ENCODE results near the gene TGFB3. TPM values are rescaled to one million over a fixed set of nuclear protein-coding genes. Genes with fewer than 3 reads are reported as not detected.
A peak's percentile ranks its signal among the peaks of the same experiment; 100 is the strongest.

Gene TGFB3
- total RNA-seq, 6 experiments from 2014 or later: 4.3 to 60.1 (median 6.5) TPM

DNA sequence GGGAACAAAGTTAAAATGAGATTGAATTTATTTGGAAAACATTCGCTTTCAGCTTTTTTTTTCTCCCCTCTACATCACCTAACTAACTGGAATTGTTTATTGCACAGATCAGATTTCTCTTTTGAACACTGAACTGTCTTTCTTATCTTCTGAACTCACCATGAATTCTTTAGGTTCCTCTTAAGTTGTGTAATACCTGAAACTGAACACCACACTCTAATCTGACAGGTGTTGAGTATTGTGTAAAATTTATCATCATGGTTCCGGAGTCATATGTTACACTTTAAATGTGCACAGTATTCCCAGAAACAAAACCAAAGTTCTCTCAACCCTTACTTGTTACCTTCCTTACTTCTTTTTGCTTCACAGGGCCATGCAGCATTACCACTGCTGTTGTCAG lies 66.8 kb downstream of the TGFB3 start:
- Histone ChIP-seq H3K27me3 (no peaks in the 10 kb centered on the region), H3K27ac (no peak overlapping the region), H3K4me1 (no peaks in the 10 kb centered on the region), H3K36me3 (no peaks in the 10 kb centered on the region), H3K9me3 (no peaks in the 10 kb centered on the region), H3K4me3 (no peak overlapping the region)
- TF ChIP-seq, protein P1, sequence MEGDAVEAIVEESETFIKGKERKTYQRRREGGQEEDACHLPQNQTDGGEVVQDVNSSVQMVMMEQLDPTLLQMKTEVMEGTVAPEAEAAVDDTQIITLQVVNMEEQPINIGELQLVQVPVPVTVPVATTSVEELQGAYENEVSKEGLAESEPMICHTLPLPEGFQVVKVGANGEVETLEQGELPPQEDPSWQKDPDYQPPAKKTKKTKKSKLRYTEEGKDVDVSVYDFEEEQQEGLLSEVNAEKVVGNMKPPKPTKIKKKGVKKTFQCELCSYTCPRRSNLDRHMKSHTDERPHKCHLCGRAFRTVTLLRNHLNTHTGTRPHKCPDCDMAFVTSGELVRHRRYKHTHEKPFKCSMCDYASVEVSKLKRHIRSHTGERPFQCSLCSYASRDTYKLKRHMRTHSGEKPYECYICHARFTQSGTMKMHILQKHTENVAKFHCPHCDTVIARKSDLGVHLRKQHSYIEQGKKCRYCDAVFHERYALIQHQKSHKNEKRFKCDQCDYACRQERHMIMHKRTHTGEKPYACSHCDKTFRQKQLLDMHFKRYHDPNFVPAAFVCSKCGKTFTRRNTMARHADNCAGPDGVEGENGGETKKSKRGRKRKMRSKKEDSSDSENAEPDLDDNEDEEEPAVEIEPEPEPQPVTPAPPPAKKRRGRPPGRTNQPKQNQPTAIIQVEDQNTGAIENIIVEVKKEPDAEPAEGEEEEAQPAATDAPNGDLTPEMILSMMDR (IDR thresholded peaks at IDR 0.05): no peak
- no peak for TF ChIP-seq POLR2A (IDR thresholded peaks at IDR 0.05)
- DNase-seq (no peak), ATAC-seq (peak in 1 of 4 donors; percentile 67)
- WGBS (ENCODE audit: insufficient coverage, low coverage, low lambda C conversion rate, missing lambda C conversion rate): 100% methylated on average over 2 of the region's 2 CpGs
- intact Hi-C loops (cut with DNase I): no loop called here

DNA sequence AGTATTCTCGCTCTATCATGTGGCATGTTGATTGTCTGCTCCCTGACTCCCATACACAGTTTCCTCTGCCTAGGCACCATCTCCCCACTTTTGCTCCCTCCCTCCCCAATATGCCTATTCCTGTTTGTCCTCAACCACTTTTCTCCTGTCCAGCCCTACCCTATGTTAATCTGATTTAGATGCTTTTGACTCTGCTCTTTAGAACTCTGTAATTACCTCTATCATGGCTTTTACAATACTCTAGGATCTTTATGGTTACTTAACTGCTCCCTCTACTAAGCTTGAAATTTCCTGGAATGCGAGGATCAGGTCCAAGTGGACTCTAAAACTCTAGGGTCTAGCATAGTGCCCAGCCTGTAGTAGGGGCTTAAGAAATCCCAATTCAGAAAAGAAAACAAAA lies 68.6 kb downstream of the TGFB3 start:
- Histone ChIP-seq H3K27me3 (no peaks in the 10 kb centered on the region), H3K9me3 (no peaks in the 10 kb centered on the region), H3K4me3 (no peak overlapping the region), H3K4me1 (no peaks in the 10 kb centered on the region), H3K27ac (no peak overlapping the region), H3K36me3 (no peaks in the 10 kb centered on the region)
- ATAC-seq (no peak), DNase-seq (no peak)
- 100% methylated on average over 2 of the region's 2 CpGs for WGBS (ENCODE audit: insufficient coverage, low coverage, low lambda C conversion rate, missing lambda C conversion rate)
- TF ChIP-seq, protein P1 (IDR thresholded peaks at IDR 0.05): no peak
- no peak for TF ChIP-seq POLR2A (IDR thresholded peaks at IDR 0.05)
- intact Hi-C loops (cut with DNase I): no loop called here

DNA sequence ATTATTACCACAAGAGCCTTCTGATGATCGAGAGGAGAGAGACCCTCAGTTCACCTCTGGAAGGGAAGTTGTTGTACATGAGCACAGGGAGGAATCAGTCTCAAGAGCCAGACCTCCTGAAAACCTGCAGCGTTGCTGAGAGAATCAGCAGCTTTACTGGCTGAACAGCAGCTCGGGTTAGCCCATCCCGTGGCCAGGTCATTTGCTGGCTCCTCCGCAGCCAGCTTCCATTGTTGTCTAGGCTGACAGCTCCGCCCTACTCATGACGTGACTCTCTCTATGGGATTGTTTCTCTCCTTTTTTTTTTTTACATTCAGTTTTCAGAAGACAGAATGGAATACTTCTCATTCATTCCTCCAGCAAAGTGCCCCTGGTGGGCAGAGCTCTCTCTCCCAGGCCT lies 69.9 kb downstream of the TGFB3 start:
- peaks cover 0 to 2% (median 0%) of the 10 kb centered on the region in 4 donors for H3K4me1 ChIP-seq
- no peak overlapping the region for H3K27ac ChIP-seq
- no peak for ATAC-seq
- no peaks in the 10 kb centered on the region for H3K27me3 ChIP-seq
- TF ChIP-seq, protein P1 (IDR thresholded peaks at IDR 0.05): no peak
- no peak for TF ChIP-seq POLR2A (IDR thresholded peaks at IDR 0.05)
- intact Hi-C loops (cut with DNase I): no loop called here
- WGBS (ENCODE audit: insufficient coverage, low coverage, low lambda C conversion rate, missing lambda C conversion rate): 78% methylated on average over 5 of the region's 7 CpGs
- H3K9me3 ChIP-seq: no peaks in the 10 kb centered on the region
- no peaks in the 10 kb centered on the region for H3K36me3 ChIP-seq
- no peak overlapping the region for H3K4me3 ChIP-seq
- DNase-seq: no peak

- Histone ChIP-seq H3K9me3 (no peaks in the 10 kb centered on the region), H3K36me3 (no peaks in the 10 kb centered on the region), H3K4me3 (no peak overlapping the region), H3K27ac (no peak overlapping the region), H3K27me3 (no peaks in the 10 kb centered on the region), H3K4me1 (peaks cover 0 to 3% (median 0%) of the 10 kb centered on the region in 4 donors)
- intact Hi-C loops (cut with DNase I): no loop called here
- ATAC-seq (no peak), DNase-seq (no peak)
- WGBS (ENCODE audit: insufficient coverage, low coverage, low lambda C conversion rate, missing lambda C conversion rate): 81% methylated on average over 2 of the region's 2 CpGs
- TF ChIP-seq, protein P1 (IDR thresholded peaks at IDR 0.05): no peak
- no peak for TF ChIP-seq POLR2A (IDR thresholded peaks at IDR 0.05)
Observed at GRCh38 chr14:75910048-75910447, 71.7 kb downstream of the TGFB3 start.

- Histone ChIP-seq H3K27ac (no peak overlapping the region), H3K4me1 (peaks cover 0 to 3% (median 0%) of the 10 kb centered on the region in 4 donors), H3K27me3 (no peaks in the 10 kb centered on the region), H3K9me3 (no peaks in the 10 kb centered on the region), H3K4me3 (no peak overlapping the region), H3K36me3 (no peaks in the 10 kb centered on the region)
- intact Hi-C loops (cut with DNase I): loop anchor here (5.0 to 10.0 kb wide), 2 partner anchors 68 to 75 kb away; partner anchors contain the start of genes IFT43 (in 1 of the 2) and TGFB3 (in 1 of the 2)
- no peak for TF ChIP-seq POLR2A (IDR thresholded peaks at IDR 0.05)
- TF ChIP-seq, protein P1 (IDR thresholded peaks at IDR 0.05): no peak
- ATAC-seq (no peak), DNase-seq (no peak)
- WGBS (ENCODE audit: insufficient coverage, low coverage, low lambda C conversion rate, missing lambda C conversion rate): 91% methylated on average over 3 of the region's 3 CpGs
Observed at GRCh38 chr14:75909630-75910029, 72.2 kb downstream of the TGFB3 start.
